A673 (cell line): ENCODE results near the gene ANKRD2.

Experiments
- CTCF ChIP-seq: fragments of 300-800, 200-600 bp; sonication (generic); conservative IDR thresholded peaks from 2 replicates; pipeline ENCODE4 v1.5.1; 2017; ENCODE audit warnings: low read depth, mild to moderate bottlenecking, antibody characterized with exemption, low read length, moderate library complexity, mixed read lengths
- EZH2 ChIP-seq: fragments of 200-600 bp; sonication (generic); IDR thresholded peaks from 2 replicates; pipeline ENCODE4 v1.6.1; 2017; ENCODE audit warnings: borderline replicate concordance, low read depth, mild to moderate bottlenecking, mixed read lengths, antibody characterized with exemption, low read length; ENCODE audit not compliant: poor library complexity, severe bottlenecking

- TF ChIP-seq CTCF (no peak), EZH2 (no peak)
Observed at GRCh38 chr10:97570146-97570788, 2.3 kb upstream of the ANKRD2 start.
